ENCODE data around the gene GEMIN7.

The GEMIN7 gene

GRCh38 chr19:45061965-45062364 is 17.1 kb upstream of the GEMIN7 start:
- Histone ChIP-seq H3K79me2 (ENCODE audit: low read length) (peaks cover 55% of the 10 kb centered on the region), H3K4me3 (ENCODE audit: low read length) (no peak overlapping the region), H3K4me2 (ENCODE audit: low read depth, low read length) (no peak overlapping the region), H3K36me3 (replicated peaks; ENCODE audit: insufficient read depth, low read length) (peaks cover 16% of the 10 kb centered on the region; the same call in 1 of the 2 replicates), H3K9ac (ENCODE audit: low read length) (no peak overlapping the region), H4K20me1 (ENCODE audit: insufficient read depth, low read length) (peaks cover 3% of the 10 kb centered on the region; the same call in 1 of the 2 replicates), H3K9me2 (replicated peaks; ENCODE audit: insufficient read depth, low read length) (no peaks in the 10 kb centered on the region), H3K4me1 (ENCODE audit: low read length) (no peaks in the 10 kb centered on the region), H3K9me3 (replicated peaks; ENCODE audit: insufficient read depth, low read length) (no peaks in the 10 kb centered on the region), H2AFZ (ENCODE audit: low read length) (no peak overlapping the region), H3K27me3 (replicated peaks; ENCODE audit: insufficient read depth, low read length) (no peaks in the 10 kb centered on the region), H3K27ac (ENCODE audit: low read length) (no peak overlapping the region), H3F3A (ENCODE audit: insufficient read depth, low read length) (no peaks in the 10 kb centered on the region)
- TF ChIP-seq EZH2phosphoT487 (IDR thresholded peaks at IDR 0.05; ENCODE audit: low read length) (no peak), CTCF (IDR thresholded peaks at IDR 0.05; ENCODE audit: low read length) (no peak), EZH2 (optimal IDR thresholded peaks at IDR 0.05; ENCODE audit: low read depth, low read length) (no peak)
- DNase-seq, result no peak

- peaks cover 2% of the 10 kb centered on the region; the same call in 1 of the 2 replicates for H4K20me1 ChIP-seq (ENCODE audit: insufficient read depth, low read length)
- H3K9ac ChIP-seq (ENCODE audit: low read length), result no peak overlapping the region
- no peak overlapping the region for H3K4me2 ChIP-seq (ENCODE audit: low read depth, low read length)
- DNase-seq, result no peak
- no peaks in the 10 kb centered on the region for H3K4me1 ChIP-seq (ENCODE audit: low read length)
- H3K4me3 ChIP-seq (ENCODE audit: low read length), result no peak overlapping the region
- no peaks in the 10 kb centered on the region for H3K9me3 ChIP-seq (replicated peaks; ENCODE audit: insufficient read depth, low read length)
- H3K27ac ChIP-seq (ENCODE audit: low read length), result no peak overlapping the region
- peaks cover 53% of the 10 kb centered on the region for H3K79me2 ChIP-seq (ENCODE audit: low read length)
- peaks cover 16% of the 10 kb centered on the region; the same call in 1 of the 2 replicates for H3K36me3 ChIP-seq (replicated peaks; ENCODE audit: insufficient read depth, low read length)
- H2AFZ ChIP-seq (ENCODE audit: low read length), result no peak overlapping the region
- no peaks in the 10 kb centered on the region for H3K9me2 ChIP-seq (replicated peaks; ENCODE audit: insufficient read depth, low read length)
- no peaks in the 10 kb centered on the region for H3F3A ChIP-seq (ENCODE audit: insufficient read depth, low read length)
- no peaks in the 10 kb centered on the region for H3K27me3 ChIP-seq (replicated peaks; ENCODE audit: insufficient read depth, low read length)
- TF ChIP-seq EZH2 (optimal IDR thresholded peaks at IDR 0.05; ENCODE audit: low read depth, low read length) (no peak), EZH2phosphoT487 (IDR thresholded peaks at IDR 0.05; ENCODE audit: low read length) (no peak), CTCF (IDR thresholded peaks at IDR 0.05; ENCODE audit: low read length) (no peak)
Measured at GRCh38 chr19:45063851-45064801, 14.9 kb upstream of the GEMIN7 start.

- H3K4me2 ChIP-seq (ENCODE audit: low read depth, low read length), result no peak overlapping the region
Measured at GRCh38 chr19:45066921-45067661, 12.0 kb upstream of the GEMIN7 start.

More at GRCh38 chr19:45066921-45067661, 12.0 kb upstream of the GEMIN7 start:
- no peak overlapping the region for H3K27ac ChIP-seq (ENCODE audit: low read length)
- no peaks in the 10 kb centered on the region for H3K9me2 ChIP-seq (replicated peaks; ENCODE audit: insufficient read depth, low read length)
- TF ChIP-seq CTCF (IDR thresholded peaks at IDR 0.05; ENCODE audit: low read length) (no peak), EZH2phosphoT487 (IDR thresholded peaks at IDR 0.05; ENCODE audit: low read length) (no peak), EZH2 (optimal IDR thresholded peaks at IDR 0.05; ENCODE audit: low read depth, low read length) (no peak)
- no peaks in the 10 kb centered on the region for H3K4me1 ChIP-seq (ENCODE audit: low read length)
- no peak for DNase-seq
- H3K27me3 ChIP-seq (replicated peaks; ENCODE audit: insufficient read depth, low read length), result no peaks in the 10 kb centered on the region
- H3K9me3 ChIP-seq (replicated peaks; ENCODE audit: insufficient read depth, low read length), result no peaks in the 10 kb centered on the region
- peaks cover 14% of the 10 kb centered on the region for H3F3A ChIP-seq (ENCODE audit: insufficient read depth, low read length)
- no peak overlapping the region for H3K4me3 ChIP-seq (ENCODE audit: low read length)
- peaks cover 14% of the 10 kb centered on the region; the same call in 1 of the 2 replicates for H4K20me1 ChIP-seq (ENCODE audit: insufficient read depth, low read length)
- H3K36me3 ChIP-seq (replicated peaks; ENCODE audit: insufficient read depth, low read length), result peaks cover 7% of the 10 kb centered on the region
- peaks cover 37% of the 10 kb centered on the region for H3K79me2 ChIP-seq (ENCODE audit: low read length)
- no peak overlapping the region for H2AFZ ChIP-seq (ENCODE audit: low read length)
- H3K9ac ChIP-seq (ENCODE audit: low read length), result no peak overlapping the region

All from MM.1S (cell line).